MM.1S (cell line): ENCODE data around the gene TRIM54.

ENCODE experiments used
- EZH2 ChIP-seq: fragments of 300-600 bp; sonication (generic); optimal IDR thresholded peaks from 2 replicates; pipeline ENCODE3; 2017; ENCODE audit warnings: low read depth, mild to moderate bottlenecking, antibody characterized with exemption, low read length, mixed read lengths
- TF ChIP-seq, protein P1 (sequence below): fragments of 300-600 bp; sonication (generic); IDR thresholded peaks from 2 replicates; pipeline ENCODE4 v1.5.1; 2016; ENCODE audit warnings: antibody characterized with exemption, low read length, mixed read lengths

DNA sequence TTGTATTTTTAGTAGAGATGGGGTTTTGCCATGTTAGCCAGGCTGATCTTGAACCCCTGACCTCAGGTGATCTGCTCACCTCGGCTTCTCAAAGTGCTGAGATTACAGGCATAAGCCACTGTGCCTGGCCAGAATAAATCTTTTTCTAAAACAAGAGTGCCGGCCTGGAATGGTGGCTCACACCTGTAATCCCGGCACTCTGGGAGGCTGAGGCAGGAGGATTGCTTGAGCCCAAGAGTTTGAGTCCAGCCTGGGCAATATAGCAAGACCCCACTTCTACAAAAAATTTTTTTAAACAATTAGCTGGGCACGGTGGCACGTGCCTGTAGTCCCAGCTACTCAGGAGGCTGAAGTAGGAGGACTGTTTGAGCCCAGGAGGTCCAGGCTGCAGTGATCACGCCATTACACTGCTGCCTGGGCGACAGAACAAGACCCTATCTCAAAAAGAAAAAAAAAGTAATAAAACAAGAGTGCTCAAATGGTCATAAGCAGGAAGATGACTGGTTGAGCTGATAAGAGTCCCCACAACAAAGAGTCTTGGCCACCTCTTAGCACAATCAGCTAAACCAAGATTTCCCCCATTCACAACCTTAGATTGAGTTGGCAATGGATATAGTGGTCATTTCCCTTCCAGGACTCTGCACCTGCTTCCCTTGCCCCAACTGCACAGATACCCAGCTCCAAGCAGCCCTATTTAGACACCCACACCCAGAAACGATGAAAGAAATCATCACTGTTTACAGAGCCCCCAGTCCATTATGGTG lies 31.8 kb downstream of the TRIM54 start:
- TF ChIP-seq, protein P1, sequence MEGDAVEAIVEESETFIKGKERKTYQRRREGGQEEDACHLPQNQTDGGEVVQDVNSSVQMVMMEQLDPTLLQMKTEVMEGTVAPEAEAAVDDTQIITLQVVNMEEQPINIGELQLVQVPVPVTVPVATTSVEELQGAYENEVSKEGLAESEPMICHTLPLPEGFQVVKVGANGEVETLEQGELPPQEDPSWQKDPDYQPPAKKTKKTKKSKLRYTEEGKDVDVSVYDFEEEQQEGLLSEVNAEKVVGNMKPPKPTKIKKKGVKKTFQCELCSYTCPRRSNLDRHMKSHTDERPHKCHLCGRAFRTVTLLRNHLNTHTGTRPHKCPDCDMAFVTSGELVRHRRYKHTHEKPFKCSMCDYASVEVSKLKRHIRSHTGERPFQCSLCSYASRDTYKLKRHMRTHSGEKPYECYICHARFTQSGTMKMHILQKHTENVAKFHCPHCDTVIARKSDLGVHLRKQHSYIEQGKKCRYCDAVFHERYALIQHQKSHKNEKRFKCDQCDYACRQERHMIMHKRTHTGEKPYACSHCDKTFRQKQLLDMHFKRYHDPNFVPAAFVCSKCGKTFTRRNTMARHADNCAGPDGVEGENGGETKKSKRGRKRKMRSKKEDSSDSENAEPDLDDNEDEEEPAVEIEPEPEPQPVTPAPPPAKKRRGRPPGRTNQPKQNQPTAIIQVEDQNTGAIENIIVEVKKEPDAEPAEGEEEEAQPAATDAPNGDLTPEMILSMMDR, result no peak
- no peak for TF ChIP-seq EZH2
